GM21528 (cell line): ENCODE results near the gene CCND1.
"Not testable (repeated sequence)": the region's sequence is repeated elsewhere in the genome, so short reads cannot be mapped to it uniquely, and the experiment has no call there.

Experiments used
- ATAC-seq: cut with Tn5 transposase; IDR thresholded peaks from one replicate; pipeline ENCODE4 v1.9.1; 2021; ENCODE audit warnings: mild to moderate bottlenecking, moderate library complexity; ENCODE audit not compliant: unreplicated experiment, low FRiP score

Gene CCND1

DNA sequence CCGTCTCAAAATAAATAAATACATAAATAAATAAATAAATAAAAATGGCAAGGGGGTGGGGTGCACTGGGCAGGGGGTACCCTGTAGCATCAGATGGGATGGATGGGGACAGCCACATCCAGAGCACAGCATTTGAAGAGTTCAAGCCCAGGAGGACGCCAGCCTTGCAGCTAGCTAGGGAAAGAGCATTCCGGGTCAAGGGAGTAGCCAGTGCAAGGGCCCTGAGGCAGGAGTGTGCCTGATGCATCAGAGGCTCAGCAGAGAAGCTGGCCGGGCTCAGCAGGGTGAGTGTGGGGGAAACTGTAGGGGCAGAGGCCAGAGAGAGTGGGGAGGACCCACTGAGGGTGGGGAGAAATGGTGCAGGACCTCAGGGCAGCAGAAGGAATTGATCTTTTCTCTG is 23.7 kb upstream of the CCND1 start:
- ATAC-seq = no peak

- ATAC-seq = no peak
These were observed 23.3 kb upstream of the CCND1 start for GRCh38 chr11:69617682-69618081.

DNA sequence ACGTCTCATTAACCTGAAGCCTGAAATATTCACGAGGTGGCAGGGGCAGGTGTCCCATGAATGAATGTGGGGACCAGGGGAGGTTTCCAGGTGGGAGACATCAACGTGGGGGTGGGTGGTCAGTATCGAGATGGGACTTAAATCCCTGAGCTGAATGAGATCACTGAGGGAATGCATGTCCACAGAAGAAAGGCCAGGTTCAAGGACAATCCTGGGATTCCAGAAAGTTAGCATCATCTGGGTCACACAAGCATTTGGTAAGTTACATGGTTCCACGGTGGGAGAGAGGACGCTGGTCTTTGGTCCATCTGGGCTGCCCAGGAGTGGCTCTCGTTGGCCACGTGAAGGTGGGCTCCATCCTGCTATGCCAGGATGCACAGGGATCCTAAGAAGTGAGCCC is 22.7 kb upstream of the CCND1 start:
- ATAC-seq = no peak

GRCh38 chr11:69620683-69621290 is 20.2 kb upstream of the CCND1 start:
- ATAC-seq = no peak

DNA sequence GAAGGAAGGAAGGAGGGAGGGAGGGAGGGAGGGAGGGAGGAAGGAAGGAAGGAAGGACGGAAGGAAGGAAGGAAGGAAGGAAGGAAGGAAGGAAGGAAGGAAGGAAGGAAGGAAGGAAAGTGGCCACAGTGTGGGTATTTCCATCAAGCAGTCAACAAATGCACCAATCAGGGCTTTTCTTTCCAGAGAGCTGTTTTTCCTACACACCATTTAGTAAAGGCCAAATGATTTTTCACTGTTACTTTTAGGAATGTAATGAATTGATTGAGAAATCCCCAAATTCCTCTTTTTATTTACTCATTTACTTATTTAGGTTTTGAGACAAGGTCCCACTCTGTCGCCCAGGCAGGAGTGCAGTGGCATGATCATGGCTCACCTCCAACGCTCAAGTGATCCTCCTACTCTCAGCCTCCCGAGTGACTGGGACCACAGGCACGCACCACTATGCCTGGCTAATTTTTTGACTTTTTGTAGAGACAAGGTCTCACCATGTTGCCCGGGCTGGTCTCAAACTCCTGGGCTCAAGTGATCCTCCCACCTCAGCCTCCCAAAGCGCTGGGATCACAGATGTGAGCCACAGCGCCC is 18.8 kb upstream of the CCND1 start:
- ATAC-seq = not testable (repeated sequence)

GRCh38 chr11:69624293-69624692 is 16.7 kb upstream of the CCND1 start:
- no peak for ATAC-seq

DNA sequence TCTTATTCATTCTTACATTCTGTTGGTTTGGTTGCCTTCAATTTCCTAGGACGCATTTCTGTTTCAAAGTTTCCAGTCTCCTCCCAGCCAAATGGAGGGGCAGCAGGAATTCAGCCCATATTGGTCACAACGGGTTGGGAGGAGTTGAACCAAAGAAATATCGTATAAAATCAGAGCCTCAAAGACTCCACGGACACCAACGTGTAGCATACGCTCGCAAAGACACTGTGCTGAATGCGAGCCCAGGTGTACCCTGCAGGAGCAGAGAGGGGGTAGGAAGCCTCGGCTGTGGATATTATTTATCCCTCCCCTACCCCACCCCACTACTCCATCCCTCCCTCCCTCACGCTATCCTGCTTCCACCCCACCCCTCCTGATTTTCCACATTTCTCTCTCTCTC is 15.5 kb upstream of the CCND1 start:
- no peak for ATAC-seq

- no peak for ATAC-seq
These were observed 13.4 kb upstream of the CCND1 start for GRCh38 chr11:69627551-69627950.

GRCh38 chr11:69630017-69630416 is 10.9 kb upstream of the CCND1 start:
- ATAC-seq = no peak

GRCh38 chr11:69630424-69630823 is 10.5 kb upstream of the CCND1 start:
- ATAC-seq = no peak

GRCh38 chr11:69632900-69633299 is 8.1 kb upstream of the CCND1 start:
- ATAC-seq = no peak

GRCh38 chr11:69634069-69634468 is 6.9 kb upstream of the CCND1 start:
- no peak for ATAC-seq

DNA sequence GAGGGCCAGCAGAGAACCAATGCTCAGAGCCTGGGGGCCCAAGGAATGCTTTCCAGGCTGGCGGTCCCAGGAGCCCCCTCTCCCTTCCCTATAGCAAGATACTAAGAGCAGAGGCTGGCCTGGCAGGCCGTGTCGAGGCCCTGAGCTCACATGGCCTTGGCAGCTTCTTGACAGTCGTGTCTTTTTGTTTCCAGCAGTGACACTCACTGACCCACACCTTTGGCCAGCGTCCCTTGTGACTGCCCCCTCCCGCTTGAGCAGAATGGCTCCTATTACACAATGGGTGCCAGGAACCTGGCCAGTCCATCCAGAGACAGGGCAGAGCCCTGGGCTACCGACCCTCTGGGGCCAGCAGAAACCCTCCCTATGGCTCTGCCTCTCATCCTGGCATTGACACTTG is 6.4 kb upstream of the CCND1 start:
- ATAC-seq = no peak

DNA sequence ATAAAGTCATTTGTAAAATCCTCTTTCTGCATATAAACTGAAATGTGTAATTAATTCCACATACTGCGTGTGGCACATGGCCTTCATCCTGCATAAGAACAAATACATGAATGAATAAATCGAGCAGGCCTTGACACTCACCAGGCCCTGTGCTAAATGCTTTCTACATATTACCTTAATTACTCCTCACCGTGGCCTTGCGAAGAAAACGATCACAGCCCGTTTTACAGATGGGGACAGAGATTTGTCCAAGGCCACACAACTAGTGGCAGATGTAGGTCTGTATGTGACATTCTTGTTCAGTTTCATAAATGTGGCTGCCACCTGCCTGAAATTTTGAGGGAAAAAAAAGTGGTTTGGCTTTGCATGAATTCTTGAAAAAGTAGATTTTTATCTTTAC is 5.8 kb upstream of the CCND1 start:
- ATAC-seq = no peak

DNA sequence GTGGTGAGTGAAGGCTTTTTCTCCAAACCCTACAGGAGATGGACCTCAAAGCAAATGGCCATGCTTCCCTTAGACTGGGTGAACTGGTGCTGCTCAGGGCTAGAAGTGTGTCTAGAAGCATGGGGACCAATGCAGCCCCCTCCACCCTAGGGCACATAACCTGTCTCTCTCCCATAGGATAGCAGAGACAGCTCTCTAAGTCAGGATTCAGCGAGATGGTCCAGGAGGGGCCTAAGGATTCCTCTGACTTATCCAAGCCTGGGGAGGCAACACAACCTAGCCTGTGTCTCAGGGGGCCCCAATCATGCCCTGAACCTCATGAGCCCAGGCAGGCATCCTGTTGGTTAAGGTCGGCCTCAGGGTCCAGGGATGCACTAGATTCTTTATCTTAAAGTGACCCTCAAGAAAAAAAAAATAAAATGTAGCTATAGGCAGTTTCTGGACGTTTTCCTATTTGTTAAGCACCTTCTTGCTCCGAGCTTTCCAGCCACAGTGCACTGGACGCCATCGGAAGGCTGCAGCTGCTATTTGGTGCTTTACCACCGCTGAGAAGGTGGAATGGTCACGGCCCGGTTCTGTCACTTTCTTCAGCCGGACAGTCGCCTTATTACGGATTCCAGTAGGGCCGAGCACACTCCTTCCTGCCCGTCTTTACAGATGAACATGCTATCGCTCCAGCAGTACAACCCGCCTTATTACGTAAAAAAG is 5.0 kb upstream of the CCND1 start:
- no peak for ATAC-seq

GRCh38 chr11:69636512-69637197 is 4.3 kb upstream of the CCND1 start:
- no peak for ATAC-seq

DNA sequence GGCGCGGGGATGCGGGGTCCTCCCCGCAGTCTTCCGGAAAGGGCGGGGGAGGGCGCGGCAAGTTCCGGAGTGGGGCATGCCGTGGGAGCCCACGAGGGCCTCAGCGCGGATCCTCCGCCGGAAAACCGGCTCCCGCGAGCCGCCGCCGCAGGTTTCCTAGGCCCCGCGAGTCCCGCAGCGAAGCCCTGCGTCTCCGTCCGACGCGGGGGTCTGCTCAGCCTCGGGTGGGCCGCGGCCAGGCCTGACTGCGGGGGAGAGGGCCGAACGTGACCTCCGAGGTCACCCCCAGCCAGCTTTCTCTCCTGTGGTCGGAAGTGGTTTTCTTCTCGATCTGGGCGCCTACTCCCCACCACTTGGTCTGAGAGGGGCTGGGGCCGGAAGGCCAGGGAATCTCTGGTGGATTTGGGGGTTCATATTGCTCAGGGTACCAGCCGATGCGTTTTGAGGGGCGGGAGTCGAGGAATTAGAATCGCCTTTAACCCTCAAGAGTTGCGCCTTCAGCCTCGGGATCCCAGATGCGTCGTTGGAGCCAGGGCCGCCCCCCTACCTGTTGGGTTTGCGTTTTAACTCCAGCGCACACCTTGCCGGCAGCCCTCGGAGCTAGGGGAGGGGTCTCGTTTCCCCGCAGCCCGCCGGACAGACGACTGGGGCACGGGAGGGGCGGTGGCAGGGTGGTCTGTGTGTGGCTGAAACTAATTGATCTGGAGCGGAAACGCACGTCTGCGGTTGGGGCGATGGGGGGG is 3.6 kb upstream of the CCND1 start:
- ATAC-seq = no peak

DNA sequence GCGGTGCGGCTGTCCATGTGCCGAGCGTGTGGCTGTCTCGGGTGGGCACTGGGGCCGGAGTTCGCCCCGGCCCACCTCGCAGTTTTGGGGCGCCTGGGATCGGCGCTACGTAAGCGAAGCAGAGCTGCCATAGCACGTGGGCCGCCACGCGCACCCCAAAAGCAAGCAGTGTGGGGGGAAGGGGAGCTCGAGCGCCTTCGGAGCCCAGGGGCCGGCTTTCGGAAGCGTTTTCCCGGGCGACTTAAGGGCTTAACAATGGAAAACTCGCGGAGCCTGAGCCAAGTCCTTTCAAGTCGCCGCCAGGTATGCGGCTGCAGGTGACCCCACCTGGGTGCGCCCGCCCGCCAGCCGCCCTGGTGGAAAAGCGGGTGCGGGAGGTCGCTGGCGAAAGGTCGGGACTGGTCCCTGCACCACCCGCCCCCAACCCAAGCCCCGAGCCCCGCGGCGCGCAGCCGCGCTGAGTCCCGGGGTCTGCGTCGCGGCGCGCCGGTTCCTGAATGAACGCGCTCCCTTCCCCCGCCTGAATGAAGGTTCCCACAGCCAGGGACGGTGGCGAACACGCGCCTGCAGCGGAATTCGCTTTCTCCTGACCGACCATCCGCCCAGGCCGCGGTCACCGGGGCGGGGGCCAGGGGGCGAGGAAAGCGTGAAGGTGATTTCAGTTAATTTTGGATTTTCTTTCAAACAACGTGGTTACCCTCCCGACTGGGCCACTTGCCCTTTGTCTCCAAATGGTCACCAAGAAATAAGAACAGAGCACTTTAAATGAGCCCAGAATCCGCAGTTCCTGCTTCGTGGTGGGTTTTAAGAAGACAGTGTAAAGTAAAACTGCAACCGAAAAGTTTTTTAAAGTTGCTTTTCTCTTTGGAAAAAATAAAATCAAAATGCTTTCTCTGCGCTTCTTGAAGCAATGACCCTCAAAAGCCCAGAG is 2.8 kb upstream of the CCND1 start:
- ATAC-seq = no peak

GRCh38 chr11:69638941-69639681 is 1.8 kb upstream of the CCND1 start:
- no peak for ATAC-seq
